NCI-H460 (cell line): ENCODE data around the gene TICRR. TPM values are rescaled to one million over a fixed set of nuclear protein-coding genes. Genes with fewer than 3 reads are reported as not detected.
"Not testable (repeated sequence)": the region's sequence is repeated elsewhere in the genome, so short reads cannot be mapped to it uniquely, and the experiment has no call there.

Experiments
- DNase-seq: peaks from one replicate; pipeline ENCODE4 v3.0.0-alpha.2; 2016; ENCODE audit warnings: low read depth; ENCODE audit errors: extremely low read depth
- polyA plus RNA-seq: library from polyadenylated mRNA; depleted of rRNA; stranded (reverse); fragments of >200 nt; gene quantifications from 2 replicates; pipeline ENCODE4 v1.2.3, GENCODE V29; 2014; cell fraction: nucleus; rRNA removed
- total RNA-seq: library from RNA; depleted of rRNA; stranded (reverse); fragments of >200 nt; shearing (Covaris generic); gene quantifications from 2 replicates; pipeline ENCODE4 v1.2.3, GENCODE V29; 2014; rRNA removed

The TICRR gene
- 5.2 and 5.9 TPM in 2 replicates for total RNA-seq
- polyA plus RNA-seq, result 11.8 and 12.4 TPM in 2 replicates

GRCh38 chr15:89575146-89575655 lies at the start of gene TICRR:
TICRR (plus strand) TSS chr15:89575469; CDS start chr15:89575587, 118 bp downstream.
- peak; percentile 99 for DNase-seq

DNA sequence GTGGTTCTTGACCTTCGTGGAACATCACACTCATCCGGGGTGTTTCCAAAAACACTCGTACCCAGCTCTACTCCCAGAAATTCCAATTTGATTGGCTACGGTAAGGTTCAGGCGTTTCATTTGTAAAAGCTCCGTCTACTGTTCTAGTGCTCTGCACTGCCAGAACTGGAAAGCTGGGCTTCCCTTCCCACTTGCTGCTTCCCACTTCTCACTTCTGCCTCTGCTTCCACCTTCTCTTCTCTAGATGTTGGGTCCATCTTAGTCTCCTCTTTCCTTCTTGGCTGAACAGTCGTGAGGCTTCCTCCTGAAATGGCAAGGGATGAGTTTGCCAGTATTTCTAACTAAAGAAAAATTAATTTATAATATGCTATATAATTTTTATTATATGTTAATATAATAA lies 49.1 kb upstream of the TICRR start:
- no peak for DNase-seq

GRCh38 chr15:89526601-89527441 lies 48.4 kb upstream of the TICRR start:
- no peak for DNase-seq

GRCh38 chr15:89528757-89529352 lies 46.4 kb upstream of the TICRR start:
- DNase-seq, result no peak

- no peak for DNase-seq
These were observed 44.3 kb upstream of the TICRR start for GRCh38 chr15:89530976-89531375.

DNA sequence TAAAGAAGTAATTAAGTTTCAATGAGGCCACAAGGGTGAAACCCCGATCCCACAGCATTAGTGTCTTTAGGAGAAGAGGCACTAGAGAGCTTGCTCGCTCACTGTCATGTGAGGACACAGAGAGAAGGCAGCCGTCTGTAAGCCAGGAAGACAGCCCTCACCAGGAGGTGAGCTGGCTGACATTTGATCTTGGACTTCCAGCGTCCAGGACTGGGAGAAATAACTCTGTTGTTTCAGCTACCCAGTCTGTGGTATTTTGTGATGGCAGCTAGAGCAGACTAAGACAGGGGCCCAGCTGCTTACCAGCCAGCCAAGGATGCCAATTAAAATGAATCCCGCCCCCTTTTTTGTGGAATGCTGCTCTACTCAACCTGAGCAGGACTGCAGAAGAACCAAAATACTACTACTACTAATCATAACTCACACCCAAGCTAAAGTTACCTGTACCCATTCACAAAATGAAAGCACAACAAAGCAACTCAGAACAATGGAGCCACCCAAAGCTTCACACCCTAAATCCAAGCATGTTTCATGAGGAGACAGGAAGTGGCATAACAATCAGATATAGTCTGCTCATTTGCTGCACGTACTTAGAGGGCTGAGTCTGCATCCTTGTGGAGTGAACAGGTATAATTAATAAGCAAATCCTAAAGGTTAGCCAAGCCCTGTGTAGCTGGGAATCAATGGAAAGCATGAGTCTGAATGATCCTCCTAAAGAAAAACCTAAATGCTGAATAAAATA lies 43.3 kb upstream of the TICRR start:
- no peak for DNase-seq

- DNase-seq, result no peak
These were observed 41.3 kb upstream of the TICRR start for GRCh38 chr15:89533861-89534544.

GRCh38 chr15:89539027-89539426 lies 36.2 kb upstream of the TICRR start:
- no peak for DNase-seq

DNA sequence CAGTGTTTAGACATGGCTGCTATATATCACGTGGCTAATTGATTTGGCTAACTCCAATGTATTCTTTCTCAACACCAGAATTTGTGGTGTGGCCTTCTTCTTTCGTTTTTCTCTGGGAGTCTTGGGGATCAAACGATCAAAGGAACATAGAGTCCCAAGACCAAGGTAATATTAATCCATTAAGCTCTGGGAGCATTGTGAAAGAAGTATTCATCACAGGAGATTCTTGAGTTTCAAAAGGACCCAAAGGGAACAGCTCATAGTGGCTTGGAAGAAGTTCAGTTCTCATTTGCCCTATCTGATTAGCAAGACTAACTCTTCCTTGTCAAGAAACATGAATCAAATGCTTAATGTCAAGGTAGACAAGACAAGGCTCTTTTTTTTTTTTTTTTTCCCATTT lies 32.9 kb upstream of the TICRR start:
- DNase-seq, result no peak

GRCh38 chr15:89543389-89543788 lies 31.9 kb upstream of the TICRR start:
- DNase-seq, result no peak

DNA sequence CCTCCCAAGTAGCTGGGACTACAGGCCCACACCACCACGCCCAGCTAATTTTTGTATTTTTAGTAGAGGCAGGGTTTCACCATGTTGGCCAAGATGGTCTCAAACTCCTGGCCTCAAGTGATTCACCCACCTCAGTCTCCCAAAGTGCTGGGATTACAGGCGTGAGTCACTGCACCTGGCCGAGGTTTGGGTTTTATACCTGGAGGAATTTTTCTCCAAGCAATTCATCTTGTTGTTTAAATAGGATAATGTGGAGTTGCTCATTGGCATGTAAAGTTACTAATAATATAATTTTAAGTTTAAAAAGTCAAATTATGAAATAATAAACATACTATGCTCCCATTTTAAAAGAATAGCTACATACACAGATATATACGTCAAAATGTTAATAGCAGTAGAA lies 26.1 kb upstream of the TICRR start:
- not testable (repeated sequence) for DNase-seq

- DNase-seq, result no peak
These were observed 24.8 kb upstream of the TICRR start for GRCh38 chr15:89550427-89550826.

GRCh38 chr15:89551550-89551949 lies 23.7 kb upstream of the TICRR start:
- DNase-seq, result no peak

DNA sequence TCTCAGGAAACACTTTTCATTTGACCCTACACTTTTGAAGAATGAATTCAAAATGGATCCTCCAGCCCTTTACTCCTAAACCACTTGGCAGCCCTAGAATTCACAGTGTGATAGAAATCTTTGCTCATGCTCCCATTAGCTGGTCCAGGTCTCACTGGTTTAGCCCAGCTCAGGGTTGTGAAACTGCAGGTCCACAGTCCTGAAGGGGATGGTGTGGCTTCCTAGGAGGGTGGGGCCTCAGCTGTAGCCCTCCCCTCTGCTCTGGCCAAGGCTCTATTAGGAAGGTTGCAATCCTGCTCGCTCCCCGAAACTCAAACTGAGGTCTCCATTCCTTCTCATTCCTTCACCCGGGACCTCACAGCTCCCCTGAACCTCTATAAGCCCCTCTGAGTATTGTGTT lies 21.6 kb upstream of the TICRR start:
- DNase-seq, result no peak

GRCh38 chr15:89554247-89554646 lies 21.0 kb upstream of the TICRR start:
- no peak for DNase-seq

DNA sequence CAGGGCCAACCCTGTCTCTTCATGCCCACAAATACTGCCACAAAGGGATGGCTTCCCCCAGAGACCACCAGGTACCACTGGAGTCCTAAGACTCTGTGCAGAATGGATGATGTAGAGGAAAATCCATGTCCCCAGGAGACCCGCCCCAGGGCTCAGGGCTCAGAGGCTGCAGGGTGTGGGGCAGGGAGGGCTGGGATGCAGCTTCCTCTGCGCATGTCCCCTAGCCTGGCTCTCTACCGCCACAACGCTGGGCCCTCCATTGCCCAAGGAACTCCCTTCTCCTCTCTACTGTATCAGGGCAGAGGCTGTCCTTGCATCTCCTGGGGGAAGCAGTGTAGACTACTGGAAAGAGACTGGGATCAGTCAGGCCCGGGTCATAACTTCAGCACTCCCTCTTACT lies 19.5 kb upstream of the TICRR start:
- DNase-seq, result no peak

DNA sequence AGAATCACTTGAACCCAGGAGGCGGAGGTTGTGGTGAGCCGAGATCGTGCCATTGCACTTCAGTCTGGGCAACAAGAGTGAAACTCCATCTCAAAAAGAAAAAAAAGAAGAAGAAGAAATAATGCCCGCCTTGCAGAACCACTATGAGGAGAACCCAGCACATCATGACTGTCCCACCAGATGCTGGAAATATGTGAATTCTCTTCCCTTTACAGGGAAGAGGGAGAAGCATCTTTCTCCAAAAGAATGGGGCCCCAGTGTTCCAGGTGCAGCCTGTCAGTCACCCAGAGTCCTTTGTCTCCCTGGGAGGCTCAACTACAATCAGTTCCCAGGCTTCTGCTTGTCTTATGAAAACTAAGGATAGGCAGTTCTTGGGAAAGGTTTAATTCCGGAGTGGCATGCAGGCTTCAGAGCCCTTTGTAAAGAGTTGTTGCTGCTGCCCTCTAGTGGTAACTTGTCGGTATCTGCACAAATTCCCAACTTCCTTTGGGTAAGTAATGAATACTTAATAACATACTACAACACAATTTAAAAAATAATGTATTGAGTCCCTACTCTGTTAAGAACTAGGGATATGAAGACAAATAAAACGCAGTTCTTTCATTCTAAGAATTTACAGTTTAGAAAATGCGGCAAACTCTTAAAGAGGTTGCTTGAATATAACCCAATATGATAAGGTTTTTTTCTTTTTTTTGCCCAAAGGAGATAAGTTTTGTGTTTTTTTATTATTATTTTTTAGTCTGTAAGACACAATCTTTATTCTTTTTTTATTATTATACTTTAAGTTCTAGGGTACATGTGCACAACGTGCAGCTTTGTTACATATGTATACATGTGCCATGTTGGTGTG lies 18.6 kb upstream of the TICRR start:
- peak; percentile 67 for DNase-seq

DNA sequence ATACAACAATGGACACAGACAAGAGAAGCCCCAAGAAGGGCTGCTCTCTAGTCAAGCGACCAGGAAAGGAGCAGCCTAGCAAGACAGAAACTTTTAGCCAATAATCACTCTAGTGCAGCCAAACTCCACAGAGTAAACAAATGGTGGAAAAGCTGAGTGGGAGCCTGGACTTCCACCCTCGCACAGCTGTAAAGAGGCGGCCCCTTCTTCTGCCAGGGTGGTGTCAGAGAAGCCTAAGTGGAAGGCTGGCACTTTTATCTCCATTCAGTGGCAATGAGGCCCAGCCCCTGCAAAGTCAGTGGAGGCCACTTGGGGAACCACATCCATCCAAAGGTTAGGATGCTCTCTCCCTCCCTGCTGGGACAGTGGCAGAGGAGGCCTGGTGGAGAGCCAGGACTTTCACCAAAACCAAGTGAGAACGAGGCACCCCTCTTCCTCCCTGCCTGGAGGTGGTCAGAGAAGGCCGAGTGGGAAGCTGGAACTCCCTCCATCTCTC lies 15.5 kb upstream of the TICRR start:
- no peak for DNase-seq

DNA sequence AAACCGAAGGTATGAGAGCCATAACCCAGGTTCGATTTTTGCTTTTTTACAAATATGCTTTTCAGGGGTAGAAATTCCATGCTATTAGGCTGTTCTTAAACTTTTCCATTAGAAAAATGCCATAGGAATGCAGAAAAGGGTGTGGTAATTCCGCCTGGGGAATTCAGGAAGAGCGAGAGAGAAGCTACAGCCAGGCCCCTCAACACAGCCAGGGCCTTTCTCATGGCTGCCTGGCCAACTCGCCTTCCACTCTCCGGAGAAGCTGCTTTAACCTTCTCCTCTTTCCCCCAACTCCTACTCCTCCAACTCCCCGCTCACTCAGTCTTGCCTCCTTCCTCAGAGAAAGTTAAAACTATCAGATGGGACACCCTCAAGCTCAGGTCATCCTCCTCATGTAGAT lies 9.1 kb upstream of the TICRR start:
- DNase-seq, result no peak
